Left lung (tissue), 10 donors: ENCODE measurements around the gene SOX6. TPM values are rescaled to one million over a fixed set of nuclear protein-coding genes. Genes with fewer than 3 reads are reported as not detected.

Experiments used
- ATAC-seq: fragments of 200-7000 bp; cut with Tn5 transposase; one replicate; pipeline ENCODE4 v1.9.1; 2020; ENCODE audit warnings: moderate library complexity
- DNase-seq, 4 donors: peaks; one replicate each; pipeline ENCODE4 v3.0.0-alpha.2; 2013 to 2020
- H3K27ac ChIP-seq, 2 donors: fragments of 200-600 bp; sonication (generic) in 1 of 2; one replicate each; pipeline versions ENCODE4 v1.5.0 to v1.8.0; 2020 to 2021
- H3K27me3 ChIP-seq, 2 donors: fragments of 200-600 bp; sonication (generic) in 1 of 2; one replicate each; pipeline versions ENCODE4 v1.5.0 to v1.8.0; 2020 to 2021
- H3K36me3 ChIP-seq, 2 donors: fragments of 200-600 bp; sonication (generic) in 1 of 2; one replicate each; pipeline versions ENCODE4 v1.5.0 to v1.8.0; 2020 to 2021
- H3K4me1 ChIP-seq, 2 donors: fragments of 200-600 bp; one replicate each; pipeline ENCODE4 v1.8.0; 2021
- H3K4me3 ChIP-seq, 2 donors: fragments of 200-600 bp; sonication (generic) in 1 of 2; one replicate each; pipeline versions ENCODE4 v1.5.0 to v1.8.0; 2020 to 2021; ENCODE audit warnings: mild to moderate bottlenecking in 1 of 2
- H3K9me3 ChIP-seq, 2 donors: fragments of 200-600 bp; sonication (generic) in 1 of 2; one replicate each; pipeline versions ENCODE4 v1.5.0 to v1.8.0; 2020 to 2021
- intact Hi-C, 2 donors: fragments of 100-400 bp; cut with DNase I; formaldehyde crosslinking; loops; one replicate each; pipeline versions ENCODE4 v1.11.2 to v1.14.2; 2022
- polyA plus RNA-seq, 6 donors: library from polyadenylated mRNA; unstranded; fragments of 120-200 nt; gene quantifications; one replicate each; pipeline ENCODE4 v1.2.1, GENCODE V29; 2013; ENCODE audit not compliant: insufficient read length in 6 of 6
- total RNA-seq, 2 donors: library from RNA; stranded (reverse); fragmentation: NEBNext Ultra II Directional; extraction: Animal tissue kit (Norgen Biotek cat#: 25700); gene quantifications; one replicate each; pipeline ENCODE4 v1.2.1, GENCODE V29; 2021
- TF ChIP-seq, protein P1 (sequence below), 2 donors: fragments of 200-600 bp; sonication (generic) in 1 of 2; IDR thresholded peaks; one replicate each; pipeline versions ENCODE4 v1.5.0 to v1.8.0; 2021; ENCODE audit warnings: antibody characterized with exemption in 2 of 2
- donor health status: DM: no; HTN: yes; CAD: no.
- donor health status: DM: no; HTN: no; CAD: no.

The SOX6 gene
- total and polyA plus RNA-seq, 8 donors, result 4.7 to 20.5 (median 15.6) TPM

DNA sequence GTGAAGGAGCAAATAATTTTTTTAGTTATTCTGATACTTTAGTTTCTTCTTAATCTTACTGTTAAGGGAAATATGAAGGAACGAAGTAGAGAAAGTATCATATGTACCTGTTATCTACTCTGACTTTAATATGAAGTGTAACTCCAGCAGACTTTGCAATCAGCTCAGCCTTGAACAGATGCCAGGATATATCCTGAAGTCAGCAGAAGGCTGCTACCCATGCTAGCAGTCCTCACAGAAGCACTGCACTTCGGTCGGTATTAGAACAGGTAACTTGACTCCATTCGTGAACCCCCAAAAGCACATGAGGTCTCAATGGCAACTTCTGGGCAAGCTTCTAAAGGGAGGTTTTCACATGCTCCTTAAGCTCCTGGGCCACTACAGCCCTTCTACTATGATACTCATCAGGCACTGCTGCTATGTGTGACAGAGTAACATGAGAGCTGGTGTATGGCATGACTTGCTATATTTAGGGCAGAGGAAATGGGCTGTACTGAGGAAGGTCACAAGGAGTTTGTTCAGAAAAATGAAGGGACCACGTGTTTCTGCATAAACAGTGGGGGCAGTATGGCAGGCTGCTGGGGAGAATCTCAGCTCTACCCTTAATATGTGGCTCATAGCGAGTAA, 344.1 kb downstream of the SOX6 start:
- Histone ChIP-seq H3K36me3 (no peaks in the 10 kb centered on the region), H3K4me1 (no peaks in the 10 kb centered on the region), H3K27me3 (no peaks in the 10 kb centered on the region), H3K27ac (no peak overlapping the region), H3K4me3 (no peak overlapping the region), H3K9me3 (no peaks in the 10 kb centered on the region)
- ATAC-seq (no peak), DNase-seq (no peak)
- TF ChIP-seq, protein P1, sequence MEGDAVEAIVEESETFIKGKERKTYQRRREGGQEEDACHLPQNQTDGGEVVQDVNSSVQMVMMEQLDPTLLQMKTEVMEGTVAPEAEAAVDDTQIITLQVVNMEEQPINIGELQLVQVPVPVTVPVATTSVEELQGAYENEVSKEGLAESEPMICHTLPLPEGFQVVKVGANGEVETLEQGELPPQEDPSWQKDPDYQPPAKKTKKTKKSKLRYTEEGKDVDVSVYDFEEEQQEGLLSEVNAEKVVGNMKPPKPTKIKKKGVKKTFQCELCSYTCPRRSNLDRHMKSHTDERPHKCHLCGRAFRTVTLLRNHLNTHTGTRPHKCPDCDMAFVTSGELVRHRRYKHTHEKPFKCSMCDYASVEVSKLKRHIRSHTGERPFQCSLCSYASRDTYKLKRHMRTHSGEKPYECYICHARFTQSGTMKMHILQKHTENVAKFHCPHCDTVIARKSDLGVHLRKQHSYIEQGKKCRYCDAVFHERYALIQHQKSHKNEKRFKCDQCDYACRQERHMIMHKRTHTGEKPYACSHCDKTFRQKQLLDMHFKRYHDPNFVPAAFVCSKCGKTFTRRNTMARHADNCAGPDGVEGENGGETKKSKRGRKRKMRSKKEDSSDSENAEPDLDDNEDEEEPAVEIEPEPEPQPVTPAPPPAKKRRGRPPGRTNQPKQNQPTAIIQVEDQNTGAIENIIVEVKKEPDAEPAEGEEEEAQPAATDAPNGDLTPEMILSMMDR (IDR thresholded peaks at IDR 0.05), result no peak
- intact Hi-C loops, result no loop called here

DNA sequence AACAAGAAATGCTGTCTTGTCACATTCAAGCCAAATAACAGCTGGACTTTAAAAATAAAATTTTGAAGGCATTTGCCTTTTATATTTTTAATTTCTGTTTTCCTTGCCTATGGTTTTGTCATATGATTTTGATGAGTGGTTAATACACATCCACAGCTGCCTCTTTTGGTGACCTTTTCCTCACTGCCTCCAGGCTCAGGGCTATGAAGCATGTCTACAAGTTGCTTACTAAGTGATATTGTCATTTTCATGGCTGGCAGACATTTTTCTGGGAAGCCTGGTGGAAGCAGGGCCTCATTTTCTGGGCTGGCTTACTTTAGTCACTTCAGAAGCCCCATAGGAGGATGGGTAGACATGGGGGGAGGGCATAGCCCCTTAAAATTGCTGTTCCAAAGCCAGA, 344.9 kb downstream of the SOX6 start:
- no peak for ATAC-seq
- intact Hi-C loops, result no loop called here
- TF ChIP-seq, protein P1 (IDR thresholded peaks at IDR 0.05), result no peak

DNA sequence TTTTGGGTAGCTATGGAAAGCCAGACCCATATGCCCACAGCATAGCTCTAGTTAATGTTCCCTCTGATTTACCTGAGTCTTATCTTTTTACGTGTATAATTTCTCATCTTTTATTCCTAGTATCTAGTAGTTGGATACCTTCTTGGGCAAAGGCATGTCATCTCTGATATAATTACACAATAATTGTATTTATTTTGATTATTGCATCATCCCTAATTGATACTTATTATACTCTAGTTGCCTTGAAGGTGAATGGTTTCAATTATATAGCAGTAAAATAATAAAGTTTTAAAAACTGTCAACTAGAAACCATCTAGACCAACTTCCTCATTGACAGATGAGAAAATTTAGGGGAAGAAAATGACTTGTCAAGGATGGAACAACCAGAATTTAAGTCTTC, 347.3 kb downstream of the SOX6 start:
- TF ChIP-seq, protein P1 (IDR thresholded peaks at IDR 0.05), result no peak
- intact Hi-C loops, result no loop called here
- no peak for DNase-seq
- no peak overlapping the region for H3K27ac ChIP-seq
- no peak for ATAC-seq
- no peak overlapping the region for H3K4me3 ChIP-seq
- no peaks in the 10 kb centered on the region for H3K4me1 ChIP-seq
- no peaks in the 10 kb centered on the region for H3K27me3 ChIP-seq
- no peaks in the 10 kb centered on the region for H3K36me3 ChIP-seq
- H3K9me3 ChIP-seq, result no peaks in the 10 kb centered on the region

More for the DNA sequence above, 344.9 kb downstream of the SOX6 start:
- Histone ChIP-seq H3K4me3 (no peak overlapping the region), H3K9me3 (no peaks in the 10 kb centered on the region), H3K27me3 (no peaks in the 10 kb centered on the region), H3K36me3 (no peaks in the 10 kb centered on the region), H3K27ac (no peak overlapping the region), H3K4me1 (no peaks in the 10 kb centered on the region)
- DNase-seq, result no peak

- ATAC-seq (peak; percentile 84), DNase-seq (no peak)
- H3K4me3 ChIP-seq, result no peak overlapping the region
- no peaks in the 10 kb centered on the region for H3K27me3 ChIP-seq
- no peaks in the 10 kb centered on the region for H3K36me3 ChIP-seq
- H3K9me3 ChIP-seq, result no peaks in the 10 kb centered on the region
- no peak overlapping the region for H3K27ac ChIP-seq
- intact Hi-C loops, result no loop called here
- peaks cover under 1 to 3% of the 10 kb centered on the region in 2 donors for H3K4me1 ChIP-seq
- TF ChIP-seq, protein P1 (IDR thresholded peaks at IDR 0.05), result no peak
Measured at GRCh38 chr11:16007514-16007913, 348.8 kb downstream of the SOX6 start.

DNA sequence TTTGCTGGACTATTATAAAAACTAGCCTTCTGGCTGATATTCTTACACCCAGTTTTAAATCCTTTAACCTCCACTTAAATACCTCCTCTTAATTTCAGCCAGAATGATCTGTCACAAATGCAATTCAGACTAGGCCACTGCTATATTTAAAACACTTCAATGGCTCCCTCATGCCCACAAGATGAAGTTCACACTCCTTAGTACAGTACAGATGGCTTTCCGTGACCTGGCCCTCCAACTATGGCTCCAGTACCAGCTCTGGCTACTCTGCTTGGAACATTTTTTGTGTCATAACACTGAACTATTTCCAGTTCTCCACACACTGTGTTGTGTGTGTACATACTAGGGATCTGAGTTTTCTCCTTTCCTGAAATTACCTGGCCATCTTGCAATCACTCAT, 353.4 kb downstream of the SOX6 start:
- peak; percentile 12 for ATAC-seq
- H3K27ac ChIP-seq, result peak overlapping the region; percentile 34 to 60

More for the DNA sequence above, 353.4 kb downstream of the SOX6 start:
- no peak overlapping the region for H3K4me3 ChIP-seq
- no peaks in the 10 kb centered on the region for H3K36me3 ChIP-seq
- TF ChIP-seq, protein P1 (IDR thresholded peaks at IDR 0.05), result no peak
- DNase-seq, result no peak
- intact Hi-C loops, result no loop called here
- no peaks in the 10 kb centered on the region for H3K9me3 ChIP-seq
- peaks cover 13 to 14% of the 10 kb centered on the region in 2 donors for H3K4me1 ChIP-seq
- no peaks in the 10 kb centered on the region for H3K27me3 ChIP-seq
